Inflammatory macrophage treated with lipopolysaccharide for 4 hours (primary cell): ENCODE measurements around the gene NFE2L1.
A peak's percentile ranks its signal among the peaks of the same experiment; 100 is the strongest.
"Not testable (repeated sequence)": the region's sequence is repeated elsewhere in the genome, so short reads cannot be mapped to it uniquely, and the experiment has no call there.

Experiments
- DNase-seq: peaks from one replicate; pipeline ENCODE4 v3.0.0-alpha.2; 2020

Gene NFE2L1

DNA sequence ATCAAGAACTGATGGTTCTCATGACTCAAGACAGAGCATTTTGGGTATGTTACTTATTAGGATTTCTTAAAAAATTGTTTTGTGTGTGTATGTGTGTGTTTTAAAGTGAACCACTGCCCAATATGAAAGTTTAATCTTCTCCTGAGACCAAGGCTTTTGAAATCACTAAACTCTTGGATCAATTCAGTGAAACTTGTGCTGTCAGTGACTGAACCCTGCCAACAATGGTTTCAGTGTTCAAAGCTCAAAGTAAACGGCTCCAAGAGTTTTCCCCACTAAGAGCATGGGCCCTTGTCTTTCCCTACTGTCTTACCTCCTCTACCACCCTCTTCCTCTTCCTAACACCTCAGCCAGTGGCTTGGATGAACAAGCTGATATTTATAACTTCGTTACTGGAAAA is 22.0 kb downstream of the NFE2L1 start:
- no peak for DNase-seq

DNA sequence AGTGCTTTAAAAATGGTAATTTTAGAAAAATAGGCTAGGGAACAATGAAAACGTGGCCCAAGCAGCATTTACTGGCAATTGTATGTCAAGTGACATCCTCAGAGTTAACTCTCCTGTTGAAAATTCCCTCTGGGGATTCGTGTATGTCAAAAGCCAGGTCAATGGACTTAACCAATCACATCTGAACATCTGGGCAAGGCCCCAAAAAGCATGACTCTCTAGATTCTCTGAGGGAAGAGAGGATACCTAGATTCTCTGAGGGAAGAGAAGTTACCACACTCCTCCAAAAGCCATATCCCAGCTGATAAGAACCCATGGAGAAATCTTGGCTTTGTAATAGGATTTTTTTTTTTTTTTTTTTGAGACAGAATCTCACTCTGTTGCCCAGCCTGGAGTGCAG is 23.5 kb downstream of the NFE2L1 start:
- no peak for DNase-seq

GRCh38 chr17:48072811-48073210 is 24.7 kb downstream of the NFE2L1 start:
- not testable (repeated sequence) for DNase-seq

DNA sequence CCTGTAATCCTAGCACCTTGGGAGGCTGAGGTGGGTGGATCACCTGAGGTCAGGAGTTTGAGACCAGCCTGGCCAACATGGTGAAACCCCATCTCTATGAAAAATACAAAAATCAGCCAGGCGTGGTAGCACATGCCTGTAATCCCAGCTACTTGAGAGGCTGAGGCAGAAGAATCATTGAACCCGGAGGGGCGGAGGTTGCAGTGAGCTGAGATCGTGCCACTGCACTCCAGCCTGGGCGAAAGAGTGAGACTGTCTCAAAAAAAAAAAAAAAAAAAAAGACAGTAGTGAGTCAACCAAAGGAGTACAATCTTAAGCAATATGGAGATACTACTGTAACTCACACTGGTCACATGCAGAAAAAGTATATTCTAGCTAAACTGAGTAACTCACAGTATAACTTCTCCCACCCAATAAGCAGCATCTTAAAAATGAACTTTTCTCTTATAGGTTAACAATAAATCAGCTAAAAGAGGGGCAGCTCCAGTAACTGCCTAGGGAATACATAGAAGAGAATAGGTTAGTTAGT is 25.5 kb downstream of the NFE2L1 start:
- DNase-seq, result peak; percentile 36

- DNase-seq, result peak; percentile 83
Observed at GRCh38 chr17:48074322-48075081, 26.3 kb downstream of the NFE2L1 start.

- DNase-seq, result not testable (repeated sequence)
Observed at GRCh38 chr17:48077152-48077551, 29.0 kb downstream of the NFE2L1 start.

DNA sequence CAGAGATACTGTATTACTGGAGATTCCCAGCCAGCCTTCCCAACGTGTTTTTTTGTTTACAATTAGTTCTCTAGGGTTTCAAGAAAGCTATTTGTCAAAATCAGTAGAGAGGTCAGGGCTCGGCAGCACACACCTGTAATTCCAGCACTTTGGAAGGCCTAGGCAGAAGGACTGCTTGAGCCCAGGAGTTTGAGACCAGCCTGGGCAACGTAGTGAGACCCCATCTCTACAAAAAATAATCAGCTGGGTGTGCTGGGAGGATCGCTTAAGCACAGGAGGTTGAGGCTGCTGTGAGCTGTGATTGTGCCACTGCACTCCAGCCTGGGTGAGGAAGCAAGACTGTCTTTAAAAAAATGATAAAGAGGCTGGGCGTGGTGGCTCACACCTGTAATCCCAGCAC is 33.7 kb downstream of the NFE2L1 start:
- DNase-seq, result no peak

DNA sequence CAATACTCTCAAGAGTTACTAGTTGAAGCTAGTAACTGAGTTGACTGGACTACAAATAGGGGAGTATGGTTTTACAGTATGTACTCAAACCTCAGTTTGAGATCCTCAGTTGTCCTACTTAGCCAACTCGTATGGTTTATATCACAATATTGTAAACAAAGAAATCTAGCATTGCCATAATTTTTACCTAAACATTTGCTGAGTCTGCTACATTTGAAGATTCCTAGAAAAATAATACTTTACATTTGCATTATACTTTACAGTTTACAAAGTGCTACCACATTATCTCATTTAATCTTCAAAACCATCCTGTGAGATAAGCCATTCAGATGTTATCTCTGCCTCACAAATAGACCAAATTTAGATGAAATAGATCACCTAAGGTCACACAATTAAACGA is 36.8 kb downstream of the NFE2L1 start:
- no peak for DNase-seq

DNA sequence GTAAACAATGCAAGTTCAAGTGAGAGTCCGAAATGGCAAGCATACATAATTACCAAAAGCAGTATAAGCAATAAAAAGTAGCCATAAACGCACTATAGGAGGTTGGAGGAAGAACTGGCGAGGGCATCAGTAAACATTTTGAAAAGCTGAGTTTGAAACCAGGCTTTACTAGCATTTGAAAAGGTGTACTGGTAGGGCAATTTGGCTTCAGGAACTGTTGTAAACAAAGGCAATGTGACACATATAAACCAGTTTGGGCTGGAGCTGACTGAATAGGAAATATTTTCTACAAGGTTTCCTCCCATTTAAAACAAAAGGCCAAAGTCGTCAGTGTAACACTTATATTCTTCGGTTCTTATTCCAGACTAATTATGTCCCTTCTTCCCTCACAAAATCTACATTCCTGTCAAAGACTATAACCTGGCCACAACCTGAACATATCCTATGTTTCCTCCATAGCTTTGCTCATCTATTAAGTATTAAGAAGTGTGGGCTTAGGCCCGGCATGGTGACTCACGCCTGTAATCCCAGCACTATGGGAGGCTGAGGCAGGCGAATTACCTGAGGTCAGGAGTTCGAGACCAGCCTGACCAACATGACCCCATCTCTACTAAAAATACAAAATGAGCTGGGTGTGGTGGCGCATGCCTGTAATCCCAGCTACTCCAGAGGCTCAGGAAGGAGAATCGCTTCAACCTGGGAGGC is 45.3 kb downstream of the NFE2L1 start:
- DNase-seq, result no peak

GRCh38 chr17:48095611-48096010 is 47.5 kb downstream of the NFE2L1 start:
- no peak for DNase-seq

DNA sequence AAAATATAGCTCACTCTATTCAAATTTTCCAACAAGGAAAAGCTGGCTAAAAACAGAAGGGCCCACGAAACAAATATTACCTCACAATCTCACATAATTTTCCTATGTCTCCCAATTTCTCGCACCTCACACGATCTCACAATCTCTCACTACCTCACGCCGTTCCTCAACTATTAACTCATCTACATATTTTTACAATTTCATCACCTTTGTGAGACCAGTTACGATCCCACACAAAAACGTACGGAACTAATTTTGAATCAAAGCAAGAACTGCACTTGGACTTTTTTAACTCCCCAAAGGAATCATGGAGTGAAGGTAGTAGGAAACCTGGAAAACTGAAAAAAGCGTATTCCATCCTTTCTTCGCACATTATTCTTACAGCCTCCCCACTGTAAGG is 52.0 kb downstream of the NFE2L1 start:
- DNase-seq, result no peak

DNA sequence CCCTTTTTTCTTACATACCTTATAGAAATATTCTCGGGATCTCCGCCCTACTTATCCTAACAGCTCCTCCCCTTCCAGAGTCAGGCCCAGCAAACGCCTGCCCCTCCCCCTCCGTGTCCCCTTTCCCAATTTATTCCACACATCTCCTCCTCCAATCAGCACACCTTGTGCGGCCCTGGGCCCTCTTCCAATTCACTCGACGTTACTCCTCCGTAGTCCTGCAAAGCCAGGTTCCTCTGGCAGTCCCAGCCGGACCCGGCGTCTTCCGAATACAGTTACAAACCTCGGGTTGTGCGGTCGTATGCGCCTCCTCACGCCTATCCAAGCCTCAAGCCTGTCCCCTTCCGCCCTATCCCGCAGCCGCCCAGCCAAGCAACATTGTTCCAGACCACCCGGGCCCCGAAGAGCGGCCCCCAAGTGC is 52.4 kb downstream of the NFE2L1 start:
- no peak for DNase-seq

GRCh38 chr17:48101012-48101720 is 53.0 kb downstream of the NFE2L1 start, which contains the start of gene CBX1:
Gene CBX1, minus strand, starts transcription at chr17:48101478. Its CDS starts 24,474 bp downstream, at chr17:48077004.
- DNase-seq, result peak; percentile 92

DNA sequence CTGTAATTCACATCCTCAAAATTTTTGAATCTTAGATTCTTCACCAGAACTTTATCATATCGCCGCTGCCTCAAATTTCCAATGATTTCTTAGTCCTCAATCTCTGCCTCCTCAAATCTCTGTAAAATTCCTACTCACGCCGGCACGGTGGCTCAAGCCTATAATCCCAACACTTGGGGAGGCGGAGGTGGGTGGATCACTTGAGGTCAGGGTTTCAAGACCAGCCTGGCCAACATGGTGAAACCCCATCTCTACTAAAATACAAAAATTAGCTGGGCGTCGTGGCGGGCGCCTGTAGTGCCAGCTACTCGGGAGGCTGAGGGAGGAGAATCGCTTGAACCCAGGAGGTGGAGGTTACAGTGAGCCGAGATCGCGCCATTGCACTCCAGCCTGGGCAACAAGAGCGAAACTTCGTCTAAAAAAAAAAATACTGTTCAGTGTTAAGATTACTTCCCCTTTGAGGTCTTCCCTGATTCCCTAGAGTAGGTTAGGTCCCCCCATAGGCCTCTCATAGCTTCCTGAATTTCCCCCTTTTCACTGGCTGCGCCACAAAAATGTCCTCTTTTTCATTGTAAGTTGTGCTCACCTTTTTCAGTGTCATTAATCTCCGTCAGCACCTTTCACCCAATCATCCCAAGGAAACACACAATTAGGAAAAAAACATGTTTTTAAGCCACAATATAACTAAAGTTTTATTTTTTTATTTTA is 54.0 kb downstream of the NFE2L1 start:
- DNase-seq, result no peak

- DNase-seq, result peak; percentile 52
Observed at GRCh38 chr17:48102798-48103715, 54.9 kb downstream of the NFE2L1 start.

- no peak for DNase-seq
Observed at GRCh38 chr17:48104440-48104839, 56.3 kb downstream of the NFE2L1 start.

DNA sequence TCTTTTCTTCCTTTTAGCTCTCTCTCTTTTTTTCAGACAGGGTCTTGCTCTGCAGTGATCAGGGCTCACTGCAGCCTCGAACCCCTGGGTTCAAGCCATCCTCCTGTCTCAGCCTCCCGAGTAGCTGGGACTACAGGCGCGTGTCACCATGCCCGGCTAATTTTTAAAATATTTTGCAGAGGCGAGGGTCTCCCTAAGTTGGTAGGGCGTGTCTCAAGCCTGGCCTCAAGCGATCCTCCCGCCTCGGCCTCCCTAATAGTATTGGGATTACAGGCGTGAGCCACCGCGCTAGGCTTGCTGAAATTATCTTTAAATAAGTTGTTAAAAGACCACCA is 58.6 kb downstream of the NFE2L1 start:
- no peak for DNase-seq

DNA sequence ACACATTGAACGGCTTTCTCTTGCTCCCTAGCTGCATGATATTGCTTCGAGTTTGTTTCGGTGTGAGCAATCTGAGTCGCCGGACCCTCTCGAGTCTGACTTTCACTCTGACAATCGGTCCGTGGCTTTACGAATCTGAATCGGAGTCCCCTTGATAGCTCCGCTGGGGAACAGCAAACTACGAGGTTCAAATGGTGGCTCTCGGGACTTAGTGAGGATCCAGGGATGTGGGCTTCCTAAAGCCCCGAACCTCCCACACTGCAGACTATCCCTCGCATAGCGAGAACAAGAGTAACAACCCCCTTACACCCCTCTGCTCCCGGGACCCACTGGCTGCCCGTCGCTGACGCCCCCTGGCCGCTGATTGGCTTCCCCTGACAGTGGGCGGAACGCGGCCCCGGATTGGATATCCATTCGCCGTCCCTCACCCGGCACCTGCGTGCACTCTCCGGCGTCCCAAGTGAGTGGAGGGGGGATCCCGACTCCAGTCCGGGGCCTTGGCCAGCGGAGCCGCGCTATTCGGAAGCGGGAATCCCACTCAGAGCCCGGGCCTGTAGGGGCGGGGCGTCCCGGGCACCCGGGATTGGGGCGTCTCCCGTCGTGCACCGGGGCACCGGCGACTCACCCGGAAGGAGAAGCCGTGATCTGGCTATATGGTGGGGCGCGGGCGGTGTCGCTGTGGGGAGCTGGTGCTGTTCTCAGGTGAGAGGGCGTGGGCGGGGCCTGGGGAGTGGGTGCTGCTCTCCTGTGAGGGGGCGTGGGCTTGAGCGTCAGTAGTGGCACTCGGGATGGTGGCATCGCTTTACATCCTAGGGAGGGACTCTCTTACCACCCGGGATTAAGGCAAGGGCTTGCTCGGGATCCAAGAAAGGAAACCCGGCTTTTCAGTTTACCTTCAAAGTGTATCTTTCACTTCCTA is 59.2 kb downstream of the NFE2L1 start, which contains the start of gene SNX11:
Gene SNX11 (plus strand): TSS at position 630 of the 919 bp plus-strand sequence. CDS start 4,278 bp downstream, outside the sequence.
- DNase-seq, result peak; percentile 85

DNA sequence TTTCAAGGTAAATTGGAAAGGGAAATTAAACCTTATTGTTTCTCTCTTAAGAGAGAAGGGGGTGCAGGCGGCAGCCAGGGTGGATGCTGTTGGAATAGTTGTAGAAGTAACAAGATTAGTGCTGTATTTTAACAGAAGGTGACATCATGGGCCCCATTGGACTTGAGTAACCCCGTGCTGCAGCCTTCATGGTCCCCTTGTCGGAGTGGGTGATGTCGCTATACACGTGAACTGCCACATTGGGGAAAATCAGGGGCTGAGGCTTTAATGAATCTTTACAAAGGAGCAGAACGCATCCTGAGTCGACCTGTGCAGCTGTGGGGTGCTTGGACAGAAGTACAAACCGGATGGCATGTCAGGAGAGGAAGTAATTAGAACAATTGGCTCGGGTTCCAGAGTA is 62.6 kb downstream of the NFE2L1 start:
- DNase-seq, result peak; percentile 53
